CD4-positive, alpha-beta T cell (primary cell): ENCODE data around the gene ARVCF. TPM values are rescaled to one million over a fixed set of nuclear protein-coding genes. Genes with fewer than 3 reads are reported as not detected.

Experiments
- ATAC-seq: fragments of 200-7000 bp; cut with Tn5 transposase; one replicate; pipeline ENCODE4 v1.10.0; 2022; ENCODE audit warnings: mild to moderate bottlenecking; ENCODE audit not compliant: poor library complexity
- CTCF ChIA-PET: fragments of 350-600 bp; sonication (Branson Sonifier 250); formaldehyde crosslinking; loops from one replicate; lab custom pipeline; 2021; ENCODE audit warnings: antibody characterized with exemption, inconsistent platforms; lab: Charles Lee
- POLR2A ChIA-PET: fragments of 350-600 bp; sonication (Branson Sonifier 250); formaldehyde crosslinking; loops from one replicate; lab custom pipeline; 2021; ENCODE audit warnings: antibody characterized with exemption, inconsistent platforms; lab: Charles Lee
- DNase-seq, 14 experiments: peaks; one replicate each; pipeline ENCODE4 v3.0.0-alpha.2; 2013 to 2020; ENCODE audit warnings: mixed read lengths in 2 of 14
- H3K27ac ChIP-seq, 2 donors: one replicate each; pipeline versions ENCODE4 v1.5.1 to v1.7.0; 2013; ENCODE audit warnings: low read length in 2 of 2, low read depth in 1 of 2, mild to moderate bottlenecking in 1 of 2
- H3K27me3 ChIP-seq, 2 experiments: 1 replicate in 1 of 2; 2 replicates in 1 of 2; pipeline versions ENCODE4 v1.6.1 to v1.7.0; 2013; ENCODE audit warnings: low read length in 2 of 2, control low read depth in 1 of 2, mild to moderate bottlenecking in 1 of 2, moderate library complexity in 1 of 2; ENCODE audit not compliant: insufficient read depth in 2 of 2, control insufficient read depth in 1 of 2
- H3K36me3 ChIP-seq: one replicate; pipeline ENCODE4 v1.6.1; 2013; ENCODE audit warnings: low read length, control low read depth; ENCODE audit not compliant: insufficient read depth
- H3K4me1 ChIP-seq: one replicate; pipeline ENCODE4 v1.6.1; 2013; ENCODE audit warnings: low read length, control low read depth; ENCODE audit not compliant: insufficient read depth
- H3K4me3 ChIP-seq: one replicate; pipeline ENCODE4 v1.5.1; 2013; ENCODE audit warnings: mild to moderate bottlenecking, low read length, moderate library complexity
- H3K9me3 ChIP-seq, 2 experiments: 1 replicate in 1 of 2; 2 replicates in 1 of 2; pipeline versions ENCODE4 v1.6.1 to v1.7.0; 2013; ENCODE audit warnings: low read length in 2 of 2, mild to moderate bottlenecking in 2 of 2, control low read depth in 1 of 2, moderate library complexity in 1 of 2; ENCODE audit not compliant: control insufficient read depth in 1 of 2, insufficient read depth in 1 of 2
- H3K27ac Mint-ChIP-seq: one replicate; pipeline ENCODE4 v1.8.0; 2020; ENCODE audit warnings: mixed read lengths
- H3K27me3 Mint-ChIP-seq: one replicate; pipeline ENCODE4 v1.8.0; 2021; ENCODE audit warnings: mixed read lengths
- H3K36me3 Mint-ChIP-seq: one replicate; pipeline ENCODE4 v1.8.0; 2021; ENCODE audit warnings: low read depth, mixed read lengths
- H3K4me1 Mint-ChIP-seq: one replicate; pipeline ENCODE4 v1.8.0; 2021; ENCODE audit warnings: low read depth, mixed read lengths
- H3K4me3 Mint-ChIP-seq: one replicate; pipeline ENCODE4 v1.8.0; 2020; ENCODE audit warnings: mild to moderate bottlenecking, mixed read lengths
- H3K9me3 Mint-ChIP-seq: one replicate; pipeline ENCODE4 v1.8.0; 2020; ENCODE audit warnings: mixed read lengths
- intact Hi-C, 2 experiments: fragments of 100-400 bp; cut with DNase I in 1 of 2; cut with micrococcal nuclease in 1 of 2; formaldehyde crosslinking; loops; one replicate each; pipeline versions ENCODE4 v1.15.1 to v1.9.0; 2023 to 2025; cut with DNase I, micrococcal nuclease
- total RNA-seq, 174 experiments: library from RNA in 2 of 174; stranded (reverse) in 2 of 174; gene quantifications; one replicate each; pipeline ENCODE4 v1.2.3 and lab custom pipeline; 2021 to 2026
- TF ChIP-seq, protein P1 (sequence below): fragments of 200-600 bp; IDR thresholded peaks from one replicate; pipeline ENCODE4 v1.8.0; 2022; ENCODE audit warnings: antibody characterized with exemption, mild to moderate bottlenecking

The ARVCF gene
- total RNA-seq, 2 experiments from 2014 or later = 2.2 to 2.5 TPM

DNA sequence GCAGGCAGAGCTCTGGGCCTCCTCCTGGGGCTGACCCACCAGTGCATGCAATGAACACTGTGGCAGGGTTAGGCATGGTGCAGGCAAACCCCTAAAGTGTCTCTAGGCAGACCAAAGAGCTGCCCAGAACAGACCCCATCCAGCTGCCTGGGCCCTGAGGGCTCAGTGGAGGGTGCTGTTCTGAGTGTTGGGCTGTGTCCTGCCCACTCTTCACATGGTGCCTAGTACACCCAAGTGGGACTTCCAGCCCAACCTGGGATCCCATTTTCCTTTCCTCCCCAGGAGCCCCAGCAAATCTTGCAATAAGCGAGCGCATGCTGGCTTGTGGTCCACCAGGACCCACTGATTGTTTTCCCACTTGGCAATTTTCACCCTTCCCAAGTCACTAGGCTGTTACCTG, 26.4 kb downstream of the ARVCF start:
- H3K27ac Mint-ChIP-seq = no peak overlapping the region
- intact Hi-C loops = no loop called here
- CTCF ChIA-PET = no interaction called here
- Histone ChIP-seq H3K27ac (no peak overlapping the region), H3K4me1 (peaks cover 15% of the 10 kb centered on the region), H3K27me3 (peaks cover 0 to under 1% of the 10 kb centered on the region in 2 experiments), H3K4me3 (no peak overlapping the region), H3K36me3 (no peaks in the 10 kb centered on the region), H3K9me3 (no peaks in the 10 kb centered on the region)
- H3K9me3 Mint-ChIP-seq = no peaks in the 10 kb centered on the region
- POLR2A ChIA-PET = no interaction called here
- ATAC-seq = no peak
- DNase-seq = no peak
- no peaks in the 10 kb centered on the region for H3K27me3 Mint-ChIP-seq
- TF ChIP-seq, protein P1, sequence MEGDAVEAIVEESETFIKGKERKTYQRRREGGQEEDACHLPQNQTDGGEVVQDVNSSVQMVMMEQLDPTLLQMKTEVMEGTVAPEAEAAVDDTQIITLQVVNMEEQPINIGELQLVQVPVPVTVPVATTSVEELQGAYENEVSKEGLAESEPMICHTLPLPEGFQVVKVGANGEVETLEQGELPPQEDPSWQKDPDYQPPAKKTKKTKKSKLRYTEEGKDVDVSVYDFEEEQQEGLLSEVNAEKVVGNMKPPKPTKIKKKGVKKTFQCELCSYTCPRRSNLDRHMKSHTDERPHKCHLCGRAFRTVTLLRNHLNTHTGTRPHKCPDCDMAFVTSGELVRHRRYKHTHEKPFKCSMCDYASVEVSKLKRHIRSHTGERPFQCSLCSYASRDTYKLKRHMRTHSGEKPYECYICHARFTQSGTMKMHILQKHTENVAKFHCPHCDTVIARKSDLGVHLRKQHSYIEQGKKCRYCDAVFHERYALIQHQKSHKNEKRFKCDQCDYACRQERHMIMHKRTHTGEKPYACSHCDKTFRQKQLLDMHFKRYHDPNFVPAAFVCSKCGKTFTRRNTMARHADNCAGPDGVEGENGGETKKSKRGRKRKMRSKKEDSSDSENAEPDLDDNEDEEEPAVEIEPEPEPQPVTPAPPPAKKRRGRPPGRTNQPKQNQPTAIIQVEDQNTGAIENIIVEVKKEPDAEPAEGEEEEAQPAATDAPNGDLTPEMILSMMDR = no peak
- no peak overlapping the region for H3K4me3 Mint-ChIP-seq
- no peaks in the 10 kb centered on the region for H3K36me3 Mint-ChIP-seq
- no peaks in the 10 kb centered on the region for H3K4me1 Mint-ChIP-seq

DNA sequence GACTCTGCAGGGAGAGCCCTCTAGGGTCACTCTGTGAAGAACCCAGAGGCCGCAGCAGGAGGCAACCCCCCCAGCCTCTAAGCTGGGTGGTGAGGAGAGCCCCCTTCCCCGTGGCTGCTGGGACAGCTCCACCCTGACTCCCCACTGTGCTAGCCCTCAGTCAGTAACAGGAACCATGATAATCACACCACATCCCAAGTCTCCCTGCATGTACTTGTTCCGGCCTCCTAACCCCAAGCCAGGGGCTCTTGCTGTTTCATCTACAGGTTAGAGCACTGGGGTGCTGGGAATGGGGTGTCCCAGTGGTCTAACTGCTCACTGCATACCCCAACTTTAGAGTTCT, 26.9 kb downstream of the ARVCF start:
- H3K27me3 Mint-ChIP-seq = no peaks in the 10 kb centered on the region
- intact Hi-C loops = loop anchor here in 1 of 2 experiments (5.0 kb wide), 1 partner anchor 88 kb away; no protein-coding TSS in a partner anchor
- no peaks in the 10 kb centered on the region for H3K4me1 Mint-ChIP-seq
- no peak overlapping the region for H3K4me3 ChIP-seq
- peaks cover 0 to 2% of the 10 kb centered on the region in 2 experiments for H3K27me3 ChIP-seq
- TF ChIP-seq, protein P1 = no peak
- H3K27ac ChIP-seq = no peak overlapping the region
- H3K4me3 Mint-ChIP-seq = no peak overlapping the region
- H3K27ac Mint-ChIP-seq = no peak overlapping the region
- no peaks in the 10 kb centered on the region for H3K36me3 ChIP-seq
- ChIA-PET POLR2A (no interaction called here), CTCF (no interaction called here)
- DNase-seq (no peak), ATAC-seq (no peak)
- no peaks in the 10 kb centered on the region for H3K9me3 Mint-ChIP-seq
- no peaks in the 10 kb centered on the region for H3K36me3 Mint-ChIP-seq
- H3K4me1 ChIP-seq = peaks cover 15% of the 10 kb centered on the region
- no peaks in the 10 kb centered on the region for H3K9me3 ChIP-seq

DNA sequence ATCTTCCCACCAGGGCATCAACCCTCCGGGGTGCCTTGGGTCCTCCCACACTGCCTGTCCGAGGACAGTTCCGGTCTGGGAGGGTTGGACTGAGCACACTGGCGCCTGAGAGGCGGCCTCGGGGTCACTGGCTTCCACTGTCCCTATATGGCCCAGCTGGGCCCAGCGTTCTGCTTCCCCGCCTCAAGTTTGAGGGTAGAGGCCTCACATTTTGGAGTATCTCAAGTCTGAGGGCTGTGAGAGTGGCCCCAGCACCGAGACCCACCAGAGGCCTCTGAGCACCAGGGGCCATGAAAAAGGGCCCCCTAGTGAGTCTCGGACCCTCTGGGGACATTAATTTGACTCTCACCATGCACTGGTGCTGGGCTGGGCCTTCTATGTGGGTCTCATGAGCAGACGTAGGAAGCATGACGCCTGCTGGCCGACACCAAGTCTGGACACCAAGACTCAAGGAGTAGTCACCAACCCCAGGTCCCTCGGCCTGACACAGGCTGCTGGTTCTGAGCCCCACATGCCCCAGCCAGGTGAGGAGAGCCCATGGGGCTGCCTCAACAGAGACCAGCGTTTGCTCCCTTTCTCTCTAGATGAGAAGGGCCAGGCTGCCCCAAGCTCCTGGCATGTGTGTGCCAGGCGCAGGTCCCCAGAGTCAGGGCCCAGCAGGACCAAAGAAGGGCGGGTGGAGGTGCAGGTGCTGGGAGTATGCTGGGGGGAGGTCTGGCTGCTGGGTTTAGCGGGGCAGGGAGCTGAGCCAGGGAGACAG, 27.5 kb downstream of the ARVCF start:
- POLR2A ChIA-PET = no interaction called here
- no peak overlapping the region for H3K27ac ChIP-seq
- H3K4me3 Mint-ChIP-seq = no peak overlapping the region

More for the DNA sequence above, 27.5 kb downstream of the ARVCF start:
- H3K27me3 ChIP-seq = peaks cover 0 to 2% of the 10 kb centered on the region in 2 experiments
- H3K36me3 Mint-ChIP-seq = no peaks in the 10 kb centered on the region
- no peak for ATAC-seq
- H3K27ac Mint-ChIP-seq = no peak overlapping the region
- intact Hi-C loops = loop anchor here in 1 of 2 experiments (5.0 kb wide), 1 partner anchor 88 kb away; no protein-coding TSS in a partner anchor
- TF ChIP-seq, protein P1 = no peak
- CTCF ChIA-PET = interaction anchor here (0.6 kb wide), 1 partner anchor 86 kb away, joined by 3 read pairs; no protein-coding TSS in a partner anchor
- H3K4me3 ChIP-seq = no peak overlapping the region
- no peak for DNase-seq
- H3K4me1 ChIP-seq = peaks cover 15% of the 10 kb centered on the region
- H3K9me3 ChIP-seq = no peaks in the 10 kb centered on the region
- H3K4me1 Mint-ChIP-seq = no peaks in the 10 kb centered on the region
- H3K27me3 Mint-ChIP-seq = no peaks in the 10 kb centered on the region
- no peaks in the 10 kb centered on the region for H3K36me3 ChIP-seq
- H3K9me3 Mint-ChIP-seq = no peaks in the 10 kb centered on the region
